ENCODE data around the gene RASD1. TPM values are rescaled to one million over a fixed set of nuclear protein-coding genes. Genes with fewer than 3 reads are reported as not detected.

RASD1 gene
- total RNA-seq, 1 experiment from 2014 or later, result 11.0 TPM

DNA sequence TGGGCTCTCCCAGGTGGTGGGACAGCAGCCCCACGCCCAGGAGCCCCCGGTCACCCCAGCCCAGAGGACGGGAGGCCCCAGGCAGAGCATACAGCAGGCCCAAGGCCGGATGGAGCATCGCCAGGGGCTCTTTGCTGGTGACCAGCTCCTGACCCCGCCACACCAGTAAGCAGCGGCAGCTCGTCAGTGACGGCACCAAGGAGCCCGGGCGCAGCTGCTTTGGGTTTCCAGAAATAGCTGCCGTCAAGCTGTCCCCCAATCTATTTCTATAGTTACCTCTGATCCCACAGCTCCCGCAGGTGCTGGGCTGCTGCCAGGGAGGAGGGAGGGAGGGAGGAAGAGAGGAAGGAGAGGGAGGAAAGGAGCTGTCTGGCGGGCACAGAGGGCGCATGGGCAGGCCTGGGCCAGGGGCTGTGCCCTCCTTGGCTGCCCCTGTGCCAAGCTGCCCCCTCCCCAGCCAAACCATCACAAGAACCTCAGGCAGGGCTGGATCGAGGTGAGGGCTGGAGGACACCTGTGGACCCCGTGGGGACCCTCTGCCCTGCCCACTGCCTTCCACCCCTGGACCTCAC is 10.8 kb upstream of the RASD1 start:
- no peaks in the 10 kb centered on the region for H3K27me3 Mint-ChIP-seq (ENCODE audit: insufficient read depth, unreplicated experiment)
- Histone ChIP-seq H3K4me3 (ENCODE audit: low read depth, low read length) (no peak overlapping the region), H3K9me3 (no peaks in the 10 kb centered on the region), H3K4me1 (no peaks in the 10 kb centered on the region), H3K36me3 (ENCODE audit: control insufficient read depth, insufficient read depth, low read length) (no peaks in the 10 kb centered on the region), H3K27me3 (replicated peaks; ENCODE audit: control insufficient read depth, insufficient read depth, low read length) (no peaks in the 10 kb centered on the region)
- POLR2A ChIA-PET, result no interaction called here
- H3K9me3 Mint-ChIP-seq (ENCODE audit: unreplicated experiment), result no peaks in the 10 kb centered on the region
- BruUV-seq (replicated peaks), result no TSS peak
- no peak for DNase-seq
- peaks cover 6% of the 10 kb centered on the region for H3K36me3 Mint-ChIP-seq (ENCODE audit: insufficient read depth, unreplicated experiment)
- intact Hi-C loops (cut with micrococcal nuclease; ENCODE audit: unreplicated experiment), result no loop called here
- no peaks in the 10 kb centered on the region for H3K4me1 Mint-ChIP-seq (ENCODE audit: low read depth, unreplicated experiment)
- no peak overlapping the region for H3K4me3 Mint-ChIP-seq (ENCODE audit: unreplicated experiment)
- CTCF ChIA-PET, result interaction anchor here (0.8 kb wide), 1 partner anchor 62 kb away, joined by 3 read pairs; no protein-coding TSS in a partner anchor
- no peak overlapping the region for H3K27ac Mint-ChIP-seq (ENCODE audit: unreplicated experiment)
- TF ChIP-seq, protein P1, sequence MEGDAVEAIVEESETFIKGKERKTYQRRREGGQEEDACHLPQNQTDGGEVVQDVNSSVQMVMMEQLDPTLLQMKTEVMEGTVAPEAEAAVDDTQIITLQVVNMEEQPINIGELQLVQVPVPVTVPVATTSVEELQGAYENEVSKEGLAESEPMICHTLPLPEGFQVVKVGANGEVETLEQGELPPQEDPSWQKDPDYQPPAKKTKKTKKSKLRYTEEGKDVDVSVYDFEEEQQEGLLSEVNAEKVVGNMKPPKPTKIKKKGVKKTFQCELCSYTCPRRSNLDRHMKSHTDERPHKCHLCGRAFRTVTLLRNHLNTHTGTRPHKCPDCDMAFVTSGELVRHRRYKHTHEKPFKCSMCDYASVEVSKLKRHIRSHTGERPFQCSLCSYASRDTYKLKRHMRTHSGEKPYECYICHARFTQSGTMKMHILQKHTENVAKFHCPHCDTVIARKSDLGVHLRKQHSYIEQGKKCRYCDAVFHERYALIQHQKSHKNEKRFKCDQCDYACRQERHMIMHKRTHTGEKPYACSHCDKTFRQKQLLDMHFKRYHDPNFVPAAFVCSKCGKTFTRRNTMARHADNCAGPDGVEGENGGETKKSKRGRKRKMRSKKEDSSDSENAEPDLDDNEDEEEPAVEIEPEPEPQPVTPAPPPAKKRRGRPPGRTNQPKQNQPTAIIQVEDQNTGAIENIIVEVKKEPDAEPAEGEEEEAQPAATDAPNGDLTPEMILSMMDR (IDR thresholded peaks at IDR 0.05; ENCODE audit: insufficient read depth in 1 of 2, low read depth in 1 of 2, low read length in 1 of 2, severe bottlenecking in 1 of 2, unreplicated experiment in 1 of 2), result no peak

DNA sequence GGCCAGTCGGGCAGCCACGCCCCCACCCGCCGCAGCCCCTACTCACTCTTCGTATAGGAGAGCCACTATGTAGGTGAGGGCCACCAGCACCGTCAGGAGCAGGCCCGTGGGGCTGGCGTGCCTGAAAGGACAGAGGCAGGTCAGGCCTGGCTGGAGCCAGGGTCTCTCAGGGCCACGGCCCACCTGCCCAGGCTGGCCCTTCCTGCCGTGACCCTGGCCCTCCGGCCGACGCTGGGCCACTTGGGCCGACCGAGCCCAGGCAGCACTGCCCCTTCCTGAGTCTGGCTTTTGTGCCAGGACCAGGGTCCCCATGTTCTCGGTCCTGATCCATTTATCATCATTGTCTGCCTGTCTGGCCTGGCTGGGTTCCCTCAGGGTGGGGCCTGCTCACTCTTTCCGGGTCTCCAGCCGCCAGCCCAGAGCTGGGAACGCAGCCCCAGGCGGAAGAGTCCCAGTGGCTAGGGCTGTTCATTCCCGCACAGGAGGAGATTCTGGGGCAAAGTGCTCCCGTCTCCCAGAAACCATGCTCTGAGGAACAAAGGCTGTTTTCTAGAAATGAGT is 10.1 kb upstream of the RASD1 start:
- Mint-ChIP-seq H3K27ac (ENCODE audit: unreplicated experiment) (no peak overlapping the region), H3K27me3 (ENCODE audit: insufficient read depth, unreplicated experiment) (no peaks in the 10 kb centered on the region), H3K9me3 (ENCODE audit: unreplicated experiment) (no peaks in the 10 kb centered on the region), H3K36me3 (ENCODE audit: insufficient read depth, unreplicated experiment) (peaks cover 6% of the 10 kb centered on the region), H3K4me3 (ENCODE audit: unreplicated experiment) (no peak overlapping the region), H3K4me1 (ENCODE audit: low read depth, unreplicated experiment) (no peaks in the 10 kb centered on the region)
- Histone ChIP-seq H3K9me3 (no peaks in the 10 kb centered on the region), H3K4me1 (no peaks in the 10 kb centered on the region), H3K27me3 (replicated peaks; ENCODE audit: control insufficient read depth, insufficient read depth, low read length) (no peaks in the 10 kb centered on the region), H3K4me3 (ENCODE audit: low read depth, low read length) (no peak overlapping the region), H3K36me3 (ENCODE audit: control insufficient read depth, insufficient read depth, low read length) (no peaks in the 10 kb centered on the region)
- TF ChIP-seq, protein P1 (IDR thresholded peaks at IDR 0.05; ENCODE audit: insufficient read depth in 1 of 2, low read depth in 1 of 2, low read length in 1 of 2, severe bottlenecking in 1 of 2, unreplicated experiment in 1 of 2), result no peak
- intact Hi-C loops (cut with micrococcal nuclease; ENCODE audit: unreplicated experiment), result no loop called here
- POLR2A ChIA-PET, result no interaction called here
- no peak for DNase-seq
- CTCF ChIA-PET, result interaction anchor here (0.6 to 0.8 kb wide), 2 partner anchors 10 to 63 kb away, joined by 3 read pairs; partner anchors contain the start of gene RASD1
- no TSS peak for BruUV-seq (replicated peaks)

DNA sequence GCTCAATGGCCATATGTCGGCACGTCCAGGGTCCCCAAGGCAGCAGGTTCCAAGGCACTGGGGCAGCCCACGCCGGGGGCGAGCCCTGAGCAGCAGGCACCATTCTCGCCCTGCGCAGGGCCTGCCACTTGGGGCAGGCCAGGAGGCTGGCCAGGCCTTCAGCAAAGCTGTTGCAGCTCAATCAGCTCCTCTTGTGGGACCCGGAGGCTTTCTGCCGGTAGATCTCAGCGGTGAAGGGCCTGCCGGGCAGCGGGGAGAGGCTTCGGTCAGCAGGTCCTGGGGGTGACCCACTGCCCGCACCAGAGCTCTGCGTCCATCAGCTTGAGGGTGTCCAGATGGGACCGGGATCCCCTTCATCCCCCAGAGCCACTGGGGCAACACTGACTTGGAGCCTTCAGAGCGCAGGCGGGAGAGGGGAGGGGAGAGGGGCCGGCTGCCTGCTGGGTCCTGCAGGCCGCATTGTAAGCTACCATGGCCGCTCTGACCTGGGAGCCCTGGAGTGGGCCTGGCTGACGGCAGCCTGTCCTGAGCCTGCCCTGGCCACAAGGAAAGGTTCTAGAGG is 9.5 kb upstream of the RASD1 start:
- no peaks in the 10 kb centered on the region for H3K9me3 Mint-ChIP-seq (ENCODE audit: unreplicated experiment)
- H3K27ac Mint-ChIP-seq (ENCODE audit: unreplicated experiment), result no peak overlapping the region
- H3K36me3 ChIP-seq (ENCODE audit: control insufficient read depth, insufficient read depth, low read length), result no peaks in the 10 kb centered on the region
- H3K36me3 Mint-ChIP-seq (ENCODE audit: insufficient read depth, unreplicated experiment), result peaks cover 6% of the 10 kb centered on the region
- no peaks in the 10 kb centered on the region for H3K27me3 ChIP-seq (replicated peaks; ENCODE audit: control insufficient read depth, insufficient read depth, low read length)
- no peak overlapping the region for H3K4me3 ChIP-seq (ENCODE audit: low read depth, low read length)
- DNase-seq, result no peak
- no peaks in the 10 kb centered on the region for H3K4me1 Mint-ChIP-seq (ENCODE audit: low read depth, unreplicated experiment)
- no TSS peak for BruUV-seq (replicated peaks)
- H3K27me3 Mint-ChIP-seq (ENCODE audit: insufficient read depth, unreplicated experiment), result no peaks in the 10 kb centered on the region
- no peaks in the 10 kb centered on the region for H3K4me1 ChIP-seq
- intact Hi-C loops (cut with micrococcal nuclease; ENCODE audit: unreplicated experiment), result no loop called here
- TF ChIP-seq, protein P1 (IDR thresholded peaks at IDR 0.05; ENCODE audit: insufficient read depth in 1 of 2, low read depth in 1 of 2, low read length in 1 of 2, severe bottlenecking in 1 of 2, unreplicated experiment in 1 of 2), result no peak
- H3K4me3 Mint-ChIP-seq (ENCODE audit: unreplicated experiment), result no peak overlapping the region
- CTCF ChIA-PET, result interaction anchor here (0.5 to 0.6 kb wide), 2 partner anchors 10 to 66 kb away, joined by 3 to 5 read pairs; partner anchors contain the start of gene RASD1
- POLR2A ChIA-PET, result no interaction called here
- no peaks in the 10 kb centered on the region for H3K9me3 ChIP-seq
